NOMO-1 (cell line): ENCODE data around the gene CANX.
"Not testable (repeated sequence)": the region's sequence is repeated elsewhere in the genome, so short reads cannot be mapped to it uniquely, and the experiment has no call there.

Experiments
- DNase-seq, 2 experiments: peaks; one replicate each; lab custom pipeline; 2025; ENCODE audit not compliant: unreplicated experiment in 2 of 2; lab: John Stamatoyannopoulos, UW

The CANX gene

DNA sequence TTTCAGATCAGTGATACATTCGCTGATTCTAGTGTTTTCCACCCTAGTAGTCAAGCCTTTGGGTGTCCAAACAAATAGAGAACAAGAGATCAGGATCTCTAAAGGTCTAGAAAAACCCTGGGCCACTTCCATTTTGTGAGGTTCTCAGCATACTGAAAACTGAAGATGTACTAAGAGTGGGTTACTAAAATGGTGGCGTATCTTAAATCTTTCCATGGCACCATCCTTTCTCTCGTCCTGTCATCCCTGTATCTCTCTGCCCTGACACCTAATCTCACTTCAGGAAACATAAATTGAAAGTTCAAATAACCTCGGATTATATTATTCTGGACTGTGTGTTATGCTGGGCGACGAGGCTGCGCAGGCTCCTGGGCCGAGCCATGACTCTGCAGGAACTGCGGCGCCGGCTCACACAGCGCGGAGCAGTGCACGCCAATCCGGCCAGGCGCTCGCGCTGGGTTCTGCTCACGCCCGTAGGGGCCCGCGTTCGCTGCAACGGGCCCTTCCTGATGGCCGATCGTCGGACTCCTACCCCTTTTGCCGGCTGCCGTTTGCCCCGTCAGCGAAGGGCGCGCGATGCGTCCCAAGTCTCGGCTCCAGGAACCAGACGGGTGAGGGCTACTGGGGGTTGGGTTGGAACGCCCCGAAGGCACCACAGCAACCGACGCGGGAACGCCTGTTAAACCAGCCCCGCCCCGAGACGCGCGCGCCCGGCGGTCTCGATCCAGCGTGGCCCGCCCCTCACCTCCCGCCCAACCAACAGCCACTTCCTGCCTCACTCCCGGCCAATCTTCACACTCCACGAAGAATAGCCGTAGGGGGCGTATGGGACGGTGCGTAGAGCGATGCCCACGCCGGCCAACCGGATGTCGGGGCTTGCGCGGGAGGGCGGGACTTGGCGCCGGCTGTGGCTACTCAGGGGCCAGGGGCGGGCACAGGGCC lies 503 bp upstream of the CANX start:
- peak; percentile 98 to 99 for DNase-seq

DNA sequence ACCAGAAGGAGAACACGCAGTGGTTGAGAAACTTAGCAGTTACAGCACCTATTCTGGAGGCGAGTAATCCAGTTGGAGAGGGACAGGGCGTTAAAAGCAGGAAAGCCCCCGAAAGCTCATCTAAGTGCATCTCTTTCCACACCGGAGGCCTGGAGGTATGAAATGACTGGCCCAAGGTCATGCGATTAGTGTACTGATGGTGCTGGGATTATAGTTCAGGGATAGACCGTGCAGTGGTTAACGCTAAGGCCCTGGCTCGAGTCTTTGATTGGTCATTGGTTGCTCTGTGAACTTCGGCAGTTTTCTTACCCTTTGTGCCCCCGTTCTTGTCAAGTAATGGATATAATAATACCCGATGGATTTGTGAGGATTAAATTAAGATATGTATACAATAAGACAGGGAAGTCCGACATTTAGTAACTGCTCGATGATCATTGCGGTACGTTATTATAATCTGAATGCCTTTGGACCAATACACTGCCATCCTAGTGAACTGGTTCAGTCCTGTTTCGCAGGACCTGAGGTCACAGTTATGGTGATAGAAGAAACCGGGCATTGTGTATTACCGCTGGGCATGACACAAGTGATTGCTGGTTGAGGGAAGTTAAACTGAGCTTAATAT lies 960 bp downstream of the CANX start:
- DNase-seq: peak; percentile 13 to 59

DNA sequence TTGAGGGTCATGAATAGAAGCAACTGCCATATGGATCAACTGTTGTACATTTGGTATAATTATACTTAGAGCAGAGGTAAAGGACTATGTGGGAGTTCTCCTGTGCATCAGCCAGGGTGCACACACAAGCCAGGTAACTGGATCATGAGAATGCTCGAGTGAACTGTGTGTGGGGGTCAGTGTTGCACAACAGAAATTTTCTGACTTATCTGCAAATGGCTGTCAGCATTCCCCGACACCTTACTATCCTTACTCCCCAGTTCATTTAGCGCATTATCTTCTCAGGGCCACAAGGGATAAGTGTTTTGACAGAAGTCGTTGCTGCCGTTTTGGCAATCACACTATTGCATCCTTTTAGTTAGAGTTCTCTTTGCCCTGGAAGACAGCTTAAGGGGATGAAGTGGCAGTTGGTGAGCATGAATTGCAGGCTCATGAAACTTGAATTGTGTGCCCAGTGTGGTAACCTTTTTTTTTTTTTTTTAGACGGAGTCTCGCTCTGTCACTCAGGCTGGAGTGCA lies 1.7 kb downstream of the CANX start:
- peak in 1 of 2 experiments; percentile 28 for DNase-seq

DNA sequence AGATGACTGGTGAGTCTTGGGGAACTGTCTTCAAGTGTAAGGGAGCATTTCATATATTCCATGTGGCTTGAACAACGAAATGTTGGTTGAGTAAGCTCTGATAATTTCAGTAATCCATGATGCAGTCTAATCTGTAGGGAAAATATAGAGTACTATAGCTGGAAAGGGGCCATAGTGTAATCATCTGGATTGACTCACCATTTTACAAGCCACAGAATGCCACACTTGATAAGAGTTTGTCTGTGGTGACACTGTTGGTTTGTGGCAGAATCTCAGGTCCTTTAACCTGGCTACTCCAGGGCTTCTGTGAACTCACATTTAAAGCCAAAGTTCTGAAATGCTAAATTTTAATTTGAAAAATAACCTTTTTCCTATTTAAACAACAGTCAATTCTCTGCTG lies 17.5 kb downstream of the CANX start:
- no peak for DNase-seq

DNA sequence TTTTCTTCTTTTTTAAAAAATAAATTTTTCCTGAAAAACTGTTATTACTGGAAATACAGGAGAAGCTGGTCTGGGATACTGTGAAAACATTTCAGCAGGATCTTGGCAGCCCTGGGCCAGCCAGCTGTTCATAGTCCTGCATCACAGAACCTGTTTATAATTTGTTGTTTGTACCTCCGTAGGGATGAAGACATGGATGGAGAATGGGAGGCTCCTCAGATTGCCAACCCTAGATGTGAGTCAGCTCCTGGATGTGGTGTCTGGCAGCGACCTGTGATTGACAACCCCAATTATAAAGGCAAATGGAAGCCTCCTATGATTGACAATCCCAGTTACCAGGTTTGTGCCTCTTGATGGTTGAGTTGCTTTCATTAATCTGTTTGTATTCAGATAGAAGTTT lies 21.5 kb downstream of the CANX start:
- no peak for DNase-seq

DNA sequence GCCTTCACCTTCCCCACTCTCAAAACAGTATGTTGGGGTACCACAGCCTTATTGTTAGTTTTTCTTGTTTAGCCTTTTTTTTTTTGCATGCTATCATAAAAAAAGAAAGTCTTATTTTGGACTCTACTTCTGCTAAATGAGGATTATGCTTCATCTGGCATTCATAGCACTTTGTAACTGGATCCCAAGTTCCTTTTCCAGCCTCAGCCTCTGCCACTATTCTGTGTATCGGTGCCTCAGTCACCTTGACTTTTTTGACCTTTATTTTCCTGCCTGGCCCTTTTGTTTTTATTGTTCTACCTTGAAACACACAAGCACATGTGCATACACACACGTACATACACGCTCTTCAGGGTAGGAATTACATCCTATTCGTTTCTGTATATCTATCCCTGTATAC lies 25.4 kb downstream of the CANX start:
- no peak for DNase-seq

DNA sequence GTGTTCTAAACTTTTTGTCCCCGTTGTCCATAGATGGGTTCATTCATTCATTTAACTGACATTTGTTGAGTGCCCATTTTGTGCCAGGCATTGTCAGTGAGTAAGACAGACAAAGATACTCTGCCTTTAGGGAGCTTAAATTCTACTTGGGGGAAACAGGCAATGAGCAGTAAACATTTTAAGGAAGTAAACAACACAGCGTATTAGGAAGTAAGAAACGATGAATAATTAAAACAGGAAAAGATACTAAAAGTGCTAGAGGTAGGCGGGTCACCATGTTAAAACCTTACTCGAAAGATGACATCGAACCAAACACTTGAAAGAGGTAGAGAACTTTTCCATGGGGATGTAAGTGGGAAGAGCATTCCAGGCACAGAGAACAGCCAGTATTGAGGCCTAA lies 28.3 kb downstream of the CANX start:
- no peak for DNase-seq

DNA sequence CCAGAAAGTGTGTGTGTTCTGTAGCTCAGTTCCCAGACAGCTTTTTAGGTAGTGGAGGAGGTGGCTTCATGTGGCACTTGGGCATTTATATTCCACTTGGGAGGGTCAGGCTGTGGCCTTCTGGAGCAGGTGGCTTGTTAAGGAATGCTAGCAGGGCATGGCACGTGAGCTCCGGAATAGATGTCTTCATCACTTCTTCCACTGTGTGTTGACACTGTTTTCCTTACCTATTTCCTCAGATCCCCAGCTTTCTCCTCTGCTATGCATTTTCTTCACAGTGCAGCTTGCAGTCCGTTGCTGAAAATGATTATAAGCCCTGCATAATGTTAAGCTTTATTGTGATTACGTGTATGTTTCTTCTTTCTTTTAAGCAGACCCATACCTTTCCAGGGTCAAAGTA lies 30.5 kb downstream of the CANX start:
- DNase-seq: no peak

DNA sequence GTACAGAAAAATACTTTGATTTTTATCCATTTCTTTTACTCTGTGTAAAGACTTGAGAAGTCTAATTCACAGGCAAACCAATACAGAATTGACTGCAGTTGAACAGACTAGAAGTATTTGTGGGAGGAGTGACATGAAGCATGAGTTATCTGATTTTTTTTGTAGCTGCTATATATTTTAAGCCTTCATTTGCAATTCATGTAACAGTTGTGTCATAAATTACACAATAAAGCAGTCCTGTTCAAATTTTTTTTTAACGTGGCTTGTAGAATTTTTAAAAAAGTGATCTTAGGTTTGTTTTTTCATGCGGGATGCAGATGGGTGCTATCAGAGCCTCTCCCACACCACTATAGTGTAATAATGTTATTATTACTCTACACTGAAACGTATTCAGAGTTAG lies 31.0 kb downstream of the CANX start:
- DNase-seq: no peak

DNA sequence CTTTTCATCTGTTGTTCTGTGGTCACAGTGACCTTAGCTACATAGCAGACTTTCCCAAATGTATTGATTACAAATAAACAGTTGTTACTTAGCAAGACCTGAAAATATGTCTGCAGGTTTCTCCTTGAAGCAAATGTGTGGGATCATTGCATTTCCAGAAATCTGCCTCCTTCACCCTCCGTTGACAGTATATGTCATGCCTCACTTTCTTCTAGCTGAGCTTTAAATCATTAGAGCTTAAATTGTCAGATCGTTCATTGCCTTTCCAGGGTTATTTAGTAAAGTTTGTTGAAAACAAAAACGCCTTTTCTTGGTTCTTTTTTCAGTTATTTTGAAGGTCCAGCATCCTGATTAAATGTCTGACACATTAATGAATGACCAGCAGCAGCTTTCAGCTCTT lies 31.6 kb downstream of the CANX start:
- no peak for DNase-seq

DNA sequence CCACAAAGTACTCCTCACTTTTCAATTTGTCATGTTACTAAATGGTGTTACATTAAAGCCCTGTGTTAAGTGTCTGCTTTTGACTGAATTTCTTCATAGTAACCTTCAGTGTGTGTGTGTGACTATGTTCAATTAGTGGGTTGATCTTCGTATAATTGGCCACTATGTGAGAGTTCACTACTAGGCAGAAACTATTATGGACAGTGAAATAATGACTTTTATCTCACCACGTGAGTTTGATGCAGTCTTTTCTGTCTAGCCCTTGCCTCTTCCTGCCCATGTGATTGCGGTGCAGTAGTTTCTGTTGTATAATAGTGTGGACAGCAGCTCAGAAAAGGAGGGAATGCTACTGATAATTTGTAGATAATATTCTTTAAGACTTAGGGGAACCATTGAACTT lies 32.1 kb downstream of the CANX start:
- DNase-seq: no peak

DNA sequence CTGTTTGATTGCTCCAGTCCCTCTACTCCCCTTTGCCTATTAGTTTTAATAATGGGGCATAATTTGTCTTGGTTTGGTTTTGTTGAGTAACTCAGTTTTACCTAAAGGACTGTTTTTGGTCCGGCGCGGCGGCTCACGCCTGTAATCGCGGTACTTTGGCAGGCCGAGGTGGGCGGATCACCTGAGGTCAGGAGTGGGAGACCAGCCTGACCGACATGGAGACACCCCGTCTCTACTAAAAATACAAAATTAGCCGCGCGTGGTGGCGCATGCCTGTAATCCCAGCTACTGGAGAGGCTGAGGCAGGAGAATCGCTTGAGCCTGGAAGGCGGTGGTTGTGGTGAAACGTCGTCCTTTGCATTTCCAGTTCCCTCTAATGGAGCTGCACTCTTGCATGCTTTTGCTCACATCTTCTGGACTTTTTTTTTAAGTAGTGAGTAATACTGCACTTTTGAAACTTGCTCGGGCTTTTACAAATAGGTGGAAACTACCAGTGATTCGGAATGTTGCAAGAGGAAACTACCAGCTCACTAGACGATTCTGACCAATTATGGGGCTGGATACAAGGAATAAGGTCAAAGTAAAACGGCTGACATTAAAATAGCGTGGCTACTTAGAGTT lies 33.1 kb downstream of the CANX start:
- peak; percentile 88 to 93 for DNase-seq

DNA sequence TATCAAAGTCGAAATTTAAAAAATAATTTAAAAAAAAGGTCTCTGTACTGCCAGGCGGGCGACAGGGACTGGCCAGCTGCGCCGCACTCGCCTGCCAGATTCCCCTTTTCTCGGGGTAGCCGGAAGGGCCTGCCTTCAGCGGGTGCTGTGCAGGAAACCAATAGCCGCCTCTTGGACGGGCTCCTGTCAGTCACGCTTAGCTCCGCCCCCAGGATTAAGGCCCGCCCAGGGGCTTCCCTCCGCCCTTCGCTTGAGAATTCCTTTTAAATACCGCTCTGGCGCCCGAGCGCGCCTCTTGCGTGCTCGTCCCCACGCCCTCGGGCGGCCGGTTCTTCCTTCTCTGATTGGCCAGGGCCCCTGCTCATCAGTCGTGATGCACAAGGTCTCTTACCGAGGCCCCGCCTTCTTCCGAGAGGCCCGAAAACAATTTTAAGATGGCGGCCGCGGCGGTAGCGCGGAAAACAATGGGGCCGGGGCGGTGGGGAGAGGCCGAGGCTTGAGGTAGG lies 33.7 kb downstream of the CANX start, which contains the start of gene MAML1:
MAML1 (plus strand) TSS at position 411 of the 506 bp plus-strand sequence. CDS start 291 bp downstream, outside the sequence.
- peak; percentile 99 to 100 for DNase-seq

DNA sequence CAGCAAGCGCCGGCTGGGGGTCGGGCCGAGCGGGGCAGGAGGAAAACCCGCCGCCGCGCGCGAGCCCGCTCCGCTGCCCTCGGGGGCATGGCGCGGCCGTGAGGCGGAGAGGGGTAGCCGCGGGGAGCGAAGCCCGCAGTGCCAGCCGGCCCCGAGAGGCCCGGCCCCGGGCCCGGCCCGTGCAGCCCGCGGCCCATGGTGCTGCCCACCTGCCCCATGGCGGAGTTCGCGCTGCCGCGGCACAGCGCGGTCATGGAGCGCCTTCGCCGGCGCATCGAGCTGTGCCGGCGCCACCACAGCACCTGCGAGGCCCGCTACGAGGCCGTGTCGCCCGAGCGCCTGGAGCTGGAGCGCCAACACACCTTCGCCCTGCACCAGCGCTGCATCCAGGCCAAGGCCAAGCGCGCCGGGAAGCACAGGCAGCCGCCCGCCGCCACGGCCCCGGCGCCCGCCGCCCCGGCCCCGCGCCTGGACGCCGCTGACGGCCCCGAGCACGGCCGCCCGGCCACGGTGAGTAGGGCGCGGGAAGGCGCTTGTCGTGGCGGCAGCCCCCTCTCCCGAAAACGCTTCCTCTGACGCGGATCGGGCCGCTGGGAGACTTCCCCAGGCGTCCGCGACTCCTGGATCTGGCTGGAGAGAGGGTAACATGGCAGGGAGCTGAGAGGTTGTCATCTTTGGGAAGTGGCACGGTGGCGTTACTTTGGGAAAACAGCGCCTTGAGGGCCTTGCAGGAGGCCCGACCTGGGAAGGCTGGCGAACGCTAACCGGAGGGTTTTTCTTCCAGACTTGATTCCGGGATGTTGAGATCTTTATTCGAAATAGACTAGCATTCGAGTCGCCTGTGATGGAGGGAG lies 34.4 kb downstream of the CANX start:
- no peak for DNase-seq

DNA sequence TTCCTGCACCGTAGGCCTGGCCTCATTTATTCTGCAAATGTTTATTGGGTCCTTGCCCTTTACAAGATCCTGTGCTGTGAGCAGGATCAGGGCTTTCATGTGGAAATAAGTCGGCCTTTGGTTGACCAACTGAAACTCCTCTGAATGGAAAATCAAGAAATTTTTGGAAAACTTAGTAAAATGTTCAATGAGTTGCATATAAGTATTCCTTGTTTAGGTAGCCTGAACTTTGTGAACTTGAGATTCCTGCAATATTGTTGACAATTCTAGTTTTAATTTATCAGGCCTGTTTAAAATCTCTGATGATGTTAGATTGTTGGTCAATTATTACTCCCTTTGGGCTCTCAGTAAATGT lies 35.0 kb downstream of the CANX start:
- DNase-seq: no peak

DNA sequence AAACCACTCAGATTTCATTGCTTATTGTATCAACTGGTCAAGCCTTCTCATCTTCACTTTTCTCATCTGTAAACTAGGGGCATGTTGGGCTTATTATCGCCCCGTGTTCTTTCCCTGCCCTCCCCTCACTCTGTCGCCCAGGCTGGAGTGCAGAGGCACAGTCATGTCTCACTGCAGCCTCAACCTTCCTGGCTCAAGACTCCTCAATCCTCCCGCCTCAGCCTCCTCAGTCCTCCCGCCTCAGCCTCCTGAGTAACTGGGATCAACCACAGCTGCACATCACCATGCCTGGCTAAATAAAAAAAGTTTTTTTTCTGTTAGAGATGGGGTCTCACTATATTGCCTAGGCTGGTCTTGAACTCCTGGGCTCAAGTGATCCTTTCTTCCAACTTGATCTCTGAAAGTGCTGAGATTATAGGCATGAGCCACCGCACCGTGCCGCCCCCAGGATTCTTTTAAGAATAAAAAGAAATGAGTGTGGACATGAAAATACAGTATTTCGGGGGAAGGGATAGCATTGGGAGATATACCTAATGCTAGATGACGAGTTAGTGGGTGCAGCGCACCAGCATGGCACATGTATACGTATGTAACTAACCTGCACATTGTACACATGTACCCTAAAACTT lies 35.9 kb downstream of the CANX start:
- no peak for DNase-seq

DNA sequence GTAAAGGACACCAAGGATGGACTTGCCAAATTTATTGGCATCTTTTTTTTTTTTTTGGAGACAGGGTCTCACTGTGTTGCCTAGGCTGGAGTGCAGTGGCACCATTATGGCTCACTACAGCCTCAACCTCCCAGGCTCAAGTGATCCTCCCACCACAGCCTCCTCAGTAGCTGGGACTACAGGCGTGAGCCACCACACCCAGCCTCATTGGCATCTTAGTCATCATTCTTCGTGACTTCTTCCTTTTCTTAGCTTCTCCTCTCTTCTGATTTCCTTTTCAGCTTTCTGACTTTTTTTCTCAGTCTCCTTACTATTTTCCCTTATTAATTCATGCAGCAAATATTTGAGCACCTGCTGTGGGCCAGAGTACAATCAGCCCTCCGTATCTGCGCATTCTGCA lies 40.0 kb downstream of the CANX start:
- no peak for DNase-seq

DNA sequence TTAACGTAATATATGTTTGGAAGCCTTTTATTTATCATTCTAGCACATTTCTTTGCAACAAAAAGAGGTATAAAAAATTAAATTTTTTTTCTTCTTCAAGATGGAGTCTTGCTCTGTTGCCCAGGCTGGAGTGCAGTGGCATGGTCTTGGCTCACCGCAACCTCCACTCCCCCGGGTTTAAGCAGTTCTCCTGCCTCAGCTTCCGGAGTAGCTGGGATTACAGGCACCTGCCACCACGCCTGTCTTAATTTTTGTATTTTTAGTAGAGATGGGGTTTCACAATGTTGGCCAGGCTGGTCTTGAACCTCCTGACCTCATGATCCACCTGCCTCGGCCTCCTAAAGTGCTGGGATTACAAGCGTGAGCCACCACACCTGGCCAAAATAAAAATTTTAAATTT lies 45.3 kb downstream of the CANX start:
- DNase-seq: not testable (repeated sequence)

DNA sequence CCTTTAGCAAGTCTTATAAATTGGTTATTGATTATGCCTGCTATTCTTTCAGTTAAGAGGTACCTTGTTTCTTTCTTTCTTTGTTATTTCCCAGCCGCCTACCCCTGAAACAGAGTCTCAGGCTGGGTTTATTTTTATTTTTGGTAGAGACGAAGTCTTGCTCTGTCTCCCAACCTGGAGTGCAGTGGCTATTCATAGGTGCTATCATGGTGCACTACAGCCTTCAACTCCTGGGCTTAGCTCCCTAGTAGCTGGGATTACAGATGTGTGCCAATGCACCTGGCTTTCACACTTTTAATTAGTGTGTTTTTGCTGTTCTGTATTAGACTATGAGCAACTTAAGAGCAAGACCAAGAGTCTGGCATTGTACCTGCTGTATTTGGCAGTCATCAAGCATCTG lies 48.1 kb downstream of the CANX start:
- no peak for DNase-seq

DNA sequence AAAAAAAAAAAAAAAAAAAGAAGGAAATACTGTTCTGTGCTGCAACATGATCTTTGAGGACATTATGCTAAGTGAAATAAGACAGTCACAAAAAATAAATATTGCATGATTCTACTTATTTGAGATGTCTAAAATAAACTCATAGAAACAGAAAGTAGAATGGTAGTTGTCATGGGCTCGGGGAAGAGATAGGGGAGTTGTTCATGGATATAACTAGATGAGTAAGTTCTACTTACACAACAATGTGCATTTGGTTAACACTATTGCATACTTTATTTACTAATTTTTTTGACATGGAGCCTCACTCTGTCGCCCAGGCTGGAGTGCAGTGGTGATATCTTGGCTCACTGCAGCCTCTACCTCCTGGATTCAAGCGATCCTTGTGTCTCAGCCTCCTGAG lies 49.0 kb downstream of the CANX start:
- DNase-seq: no peak
